Measurements from ENCODE around the gene KLHDC10. TPM values are rescaled to one million over a fixed set of nuclear protein-coding genes. Genes with fewer than 3 reads are reported as not detected.

The KLHDC10 gene
- polyA plus RNA-seq, 1 donor (not counting 4 experiments of a cell fraction or from before 2014, with no cell fraction given): 22.7 TPM

DNA sequence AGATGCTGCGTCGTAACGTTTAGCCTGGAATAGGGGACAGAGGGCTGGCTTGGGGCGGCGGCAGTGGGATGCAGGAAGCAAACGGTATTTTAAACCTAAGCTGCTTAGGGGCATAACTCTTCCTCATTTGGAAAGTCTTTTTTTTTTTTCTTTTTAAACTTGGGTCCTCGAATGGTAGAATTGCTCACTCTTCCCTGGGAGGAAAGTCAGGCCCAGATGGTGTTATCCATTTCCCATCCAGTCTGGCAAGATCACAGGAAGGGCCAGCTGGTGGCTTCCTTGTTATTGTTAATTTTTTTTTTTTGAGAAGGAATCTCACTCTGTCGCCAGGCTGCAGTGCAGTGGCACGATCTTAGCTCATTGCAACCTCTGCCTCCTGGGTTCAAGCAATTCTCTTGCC is 78.2 kb downstream of the KLHDC10 start:
- Histone ChIP-seq H3K9ac (ENCODE audit: control insufficient read depth, extremely low read depth, insufficient read depth, low read length) (no peak overlapping the region), H3K9me3 (ENCODE audit: control insufficient read depth, low read depth, low read length) (no peaks in the 10 kb centered on the region), H3K36me3 (ENCODE audit: control insufficient read depth in 2 of 2, extremely low read depth in 1 of 2, insufficient read depth in 2 of 2, low read length in 2 of 2) (no peaks in the 10 kb centered on the region), H3K27me3 (ENCODE audit: control insufficient read depth, extremely low read depth, insufficient read depth, low read length) (peaks cover 10% of the 10 kb centered on the region), H3K4me3 (ENCODE audit: control insufficient read depth in 2 of 3, extremely low read depth in 1 of 3, insufficient read depth in 2 of 3, low read depth in 1 of 3, low read length in 3 of 3) (no peak overlapping the region), H3K79me2 (ENCODE audit: control insufficient read depth, insufficient read depth, low read length) (no peaks in the 10 kb centered on the region), H4K20me1 (ENCODE audit: control insufficient read depth, extremely low read depth, insufficient read depth, low read length) (no peaks in the 10 kb centered on the region), H3K4me2 (ENCODE audit: control insufficient read depth, extremely low read depth, insufficient read depth, low read depth, low read length) (no peak overlapping the region), H3K27ac (ENCODE audit: control insufficient read depth, insufficient read depth, low read length) (no peak overlapping the region), H3K4me1 (ENCODE audit: control insufficient read depth, extremely low read depth, insufficient read depth, low read length) (no peaks in the 10 kb centered on the region), H2AFZ (ENCODE audit: control insufficient read depth, low read length) (no peak overlapping the region), H3K9me1 (ENCODE audit: control insufficient read depth, extremely low read depth, insufficient read depth, low read length) (no peaks in the 10 kb centered on the region)
- no peak for FAIRE-seq
- no peak for DNase-seq (ENCODE audit: low read depth, low spot score)
- dilution Hi-C loops (cut with MboI; ENCODE audit: extremely low pct_ligation_motif_present, low sequenced_read_pairs): no loop called here
- TF ChIP-seq, protein P1, sequence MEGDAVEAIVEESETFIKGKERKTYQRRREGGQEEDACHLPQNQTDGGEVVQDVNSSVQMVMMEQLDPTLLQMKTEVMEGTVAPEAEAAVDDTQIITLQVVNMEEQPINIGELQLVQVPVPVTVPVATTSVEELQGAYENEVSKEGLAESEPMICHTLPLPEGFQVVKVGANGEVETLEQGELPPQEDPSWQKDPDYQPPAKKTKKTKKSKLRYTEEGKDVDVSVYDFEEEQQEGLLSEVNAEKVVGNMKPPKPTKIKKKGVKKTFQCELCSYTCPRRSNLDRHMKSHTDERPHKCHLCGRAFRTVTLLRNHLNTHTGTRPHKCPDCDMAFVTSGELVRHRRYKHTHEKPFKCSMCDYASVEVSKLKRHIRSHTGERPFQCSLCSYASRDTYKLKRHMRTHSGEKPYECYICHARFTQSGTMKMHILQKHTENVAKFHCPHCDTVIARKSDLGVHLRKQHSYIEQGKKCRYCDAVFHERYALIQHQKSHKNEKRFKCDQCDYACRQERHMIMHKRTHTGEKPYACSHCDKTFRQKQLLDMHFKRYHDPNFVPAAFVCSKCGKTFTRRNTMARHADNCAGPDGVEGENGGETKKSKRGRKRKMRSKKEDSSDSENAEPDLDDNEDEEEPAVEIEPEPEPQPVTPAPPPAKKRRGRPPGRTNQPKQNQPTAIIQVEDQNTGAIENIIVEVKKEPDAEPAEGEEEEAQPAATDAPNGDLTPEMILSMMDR (optimal IDR thresholded peaks at IDR 0.05 in 1 of 3, IDR thresholded peaks at IDR 0.05 in 1 of 3, conservative IDR thresholded peaks at IDR 0.05 in 1 of 3; ENCODE audit: extremely low read depth in 1 of 3, insufficient read depth in 2 of 3, low read length in 3 of 3): no peak
- TF ChIP-seq EZH2 (IDR thresholded peaks at IDR 0.05; ENCODE audit: low read length): no peak

DNA sequence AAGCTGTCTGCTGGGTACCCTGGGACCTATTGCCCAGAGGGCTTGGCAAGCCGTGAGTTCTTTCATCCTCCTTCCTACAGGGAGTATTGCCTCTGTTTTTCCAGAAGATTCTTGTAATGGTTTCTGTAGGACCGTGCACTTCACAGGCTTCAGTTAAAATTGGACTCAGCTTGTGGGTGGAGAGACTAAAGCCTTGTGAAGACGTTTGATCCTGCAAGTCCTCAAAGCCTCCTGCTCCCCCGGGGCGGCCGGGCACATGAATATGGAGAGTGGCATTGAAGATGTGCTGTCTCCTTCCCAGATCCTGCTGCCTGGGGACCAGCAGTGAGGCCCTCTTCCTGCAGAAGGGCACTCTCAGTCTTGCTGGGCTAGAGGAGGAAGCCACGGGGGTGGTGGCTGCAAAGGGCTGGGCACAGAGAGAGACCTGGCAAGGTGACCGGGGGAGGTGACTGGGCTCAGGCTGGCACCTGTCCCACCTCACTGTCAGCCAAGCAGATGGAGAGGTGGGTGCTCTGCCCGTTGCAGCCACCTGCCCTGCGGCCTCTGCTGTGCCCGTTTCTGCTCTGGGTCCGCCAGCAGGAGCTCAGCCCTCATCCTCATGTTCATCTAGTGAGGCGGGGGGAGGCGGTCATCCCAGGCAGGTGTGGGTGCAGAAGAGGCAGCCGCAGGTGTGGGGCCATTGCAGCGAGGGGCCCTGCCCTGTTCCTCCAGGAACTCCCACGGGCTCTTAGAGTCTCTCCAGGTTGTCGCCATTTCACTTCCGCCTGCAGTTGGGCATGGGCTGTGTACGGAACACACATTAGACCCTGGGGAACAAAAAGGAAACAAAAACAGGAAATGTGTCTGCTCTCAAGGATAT is 79.2 kb downstream of the KLHDC10 start:
- H3K4me2 ChIP-seq (ENCODE audit: control insufficient read depth, extremely low read depth, insufficient read depth, low read depth, low read length): no peak overlapping the region
- no peak overlapping the region for H2AFZ ChIP-seq (ENCODE audit: control insufficient read depth, low read length)
- no peak overlapping the region for H3K9ac ChIP-seq (ENCODE audit: control insufficient read depth, extremely low read depth, insufficient read depth, low read length)
- FAIRE-seq: no peak
- H3K36me3 ChIP-seq (ENCODE audit: control insufficient read depth in 2 of 2, extremely low read depth in 1 of 2, insufficient read depth in 2 of 2, low read length in 2 of 2): no peaks in the 10 kb centered on the region
- peaks cover 13% of the 10 kb centered on the region for H3K27me3 ChIP-seq (ENCODE audit: control insufficient read depth, extremely low read depth, insufficient read depth, low read length)
- no peaks in the 10 kb centered on the region for H3K79me2 ChIP-seq (ENCODE audit: control insufficient read depth, insufficient read depth, low read length)
- no peak overlapping the region for H3K27ac ChIP-seq (ENCODE audit: control insufficient read depth, insufficient read depth, low read length)
- no peaks in the 10 kb centered on the region for H3K9me1 ChIP-seq (ENCODE audit: control insufficient read depth, extremely low read depth, insufficient read depth, low read length)
- DNase-seq (ENCODE audit: low read depth, low spot score): no peak
- H3K9me3 ChIP-seq (ENCODE audit: control insufficient read depth, low read depth, low read length): no peaks in the 10 kb centered on the region
- no peaks in the 10 kb centered on the region for H3K4me1 ChIP-seq (ENCODE audit: control insufficient read depth, extremely low read depth, insufficient read depth, low read length)
- TF ChIP-seq, protein P1 (optimal IDR thresholded peaks at IDR 0.05 in 1 of 3, IDR thresholded peaks at IDR 0.05 in 1 of 3, conservative IDR thresholded peaks at IDR 0.05 in 1 of 3; ENCODE audit: extremely low read depth in 1 of 3, insufficient read depth in 2 of 3, low read length in 3 of 3): no peak
- no peak for TF ChIP-seq EZH2 (IDR thresholded peaks at IDR 0.05; ENCODE audit: low read length)
- no peaks in the 10 kb centered on the region for H4K20me1 ChIP-seq (ENCODE audit: control insufficient read depth, extremely low read depth, insufficient read depth, low read length)
- no peak overlapping the region for H3K4me3 ChIP-seq (ENCODE audit: control insufficient read depth in 2 of 3, extremely low read depth in 1 of 3, insufficient read depth in 2 of 3, low read depth in 1 of 3, low read length in 3 of 3)
- dilution Hi-C loops (cut with MboI; ENCODE audit: extremely low pct_ligation_motif_present, low sequenced_read_pairs): no loop called here
